Rectal smooth muscle tissue (tissue), 1 donor: Measurements from ENCODE around the gene DDX24.

Experiments
- H3K27ac ChIP-seq: one replicate; pipeline ENCODE4 v1.7.0; 2013; ENCODE audit warnings: low read depth, low read length, inconsistent platforms
- H3K27me3 ChIP-seq: one replicate; pipeline ENCODE4 v1.7.0; 2013; ENCODE audit warnings: low read length; ENCODE audit not compliant: control insufficient read depth, insufficient read depth
- H3K36me3 ChIP-seq: one replicate; pipeline ENCODE4 v1.7.0; 2013; ENCODE audit warnings: low read length; ENCODE audit not compliant: control insufficient read depth, insufficient read depth
- H3K4me1 ChIP-seq: one replicate; pipeline ENCODE4 v1.7.0; 2013; ENCODE audit warnings: low read length; ENCODE audit not compliant: control insufficient read depth, insufficient read depth
- H3K4me3 ChIP-seq: one replicate; pipeline ENCODE4 v1.7.0; 2013; ENCODE audit warnings: low read length
- H3K9ac ChIP-seq: one replicate; pipeline ENCODE4 v1.7.0; 2013; ENCODE audit warnings: low read length

Gene DDX24

GRCh38 chr14:94001501-94002396 is 79.3 kb downstream of the DDX24 start:
- Histone ChIP-seq H3K27me3 (no peaks in the 10 kb centered on the region), H3K36me3 (no peaks in the 10 kb centered on the region), H3K4me3 (peak overlapping the region; percentile 44), H3K27ac (peak overlapping the region; percentile 61), H3K9ac (no peak overlapping the region), H3K4me1 (peaks cover 12% of the 10 kb centered on the region)

- H3K9ac ChIP-seq, result no peak overlapping the region
- H3K27ac ChIP-seq, result peak overlapping the region; percentile 61
- no peaks in the 10 kb centered on the region for H3K36me3 ChIP-seq
Observed at GRCh38 chr14:94001016-94001415, 80.0 kb downstream of the DDX24 start.

GRCh38 chr14:94000267-94000666 is 80.7 kb downstream of the DDX24 start:
- peaks cover 18% of the 10 kb centered on the region for H3K4me1 ChIP-seq
- H3K27me3 ChIP-seq, result peaks cover 4% of the 10 kb centered on the region
- no peak overlapping the region for H3K4me3 ChIP-seq
- no peak overlapping the region for H3K27ac ChIP-seq
- H3K9ac ChIP-seq, result no peak overlapping the region
- H3K36me3 ChIP-seq, result no peaks in the 10 kb centered on the region

More at GRCh38 chr14:94001016-94001415, 80.0 kb downstream of the DDX24 start:
- H3K4me1 ChIP-seq, result peaks cover 12% of the 10 kb centered on the region
- H3K27me3 ChIP-seq, result peaks cover under 1% of the 10 kb centered on the region
- no peak overlapping the region for H3K4me3 ChIP-seq

- Histone ChIP-seq H3K4me3 (no peak overlapping the region), H3K4me1 (peaks cover 24% of the 10 kb centered on the region), H3K36me3 (no peaks in the 10 kb centered on the region), H3K27me3 (peaks cover 4% of the 10 kb centered on the region), H3K27ac (no peak overlapping the region), H3K9ac (no peak overlapping the region)
Observed at GRCh38 chr14:93999573-93999972, 81.4 kb downstream of the DDX24 start.

- Histone ChIP-seq H3K9ac (no peak overlapping the region), H3K4me1 (peaks cover 28% of the 10 kb centered on the region), H3K36me3 (no peaks in the 10 kb centered on the region), H3K27me3 (peaks cover 4% of the 10 kb centered on the region), H3K4me3 (no peak overlapping the region), H3K27ac (no peak overlapping the region)
Observed at GRCh38 chr14:93998871-93999403, 82.1 kb downstream of the DDX24 start.
